22Rv1 (cell line): ENCODE measurements around the gene TUBB2B.
"Not testable (repeated sequence)": the region's sequence is repeated elsewhere in the genome, so short reads cannot be mapped to it uniquely, and the experiment has no call there.

ENCODE experiments used
- H3K27ac ChIP-seq: fragments of 450-650 bp; 2 replicates; pipeline ENCODE4 v1.5.1; 2017
- CTCF ChIP-seq: fragments of 450-650 bp; IDR thresholded peaks from 2 replicates; pipeline ENCODE4 v1.5.1; 2017; ENCODE audit warnings: mild to moderate bottlenecking
- ZFX ChIP-seq: fragments of 450-650 bp; IDR thresholded peaks from 2 replicates; pipeline ENCODE4 v1.6.1; 2017; ENCODE audit warnings: antibody characterized with exemption, borderline replicate concordance

The TUBB2B gene

GRCh38 chr6:3247255-3248146 lies 20.0 kb upstream of the TUBB2B start:
- TF ChIP-seq ZFX (no peak), CTCF (no peak)
- H3K27ac ChIP-seq, result no peak overlapping the region

DNA sequence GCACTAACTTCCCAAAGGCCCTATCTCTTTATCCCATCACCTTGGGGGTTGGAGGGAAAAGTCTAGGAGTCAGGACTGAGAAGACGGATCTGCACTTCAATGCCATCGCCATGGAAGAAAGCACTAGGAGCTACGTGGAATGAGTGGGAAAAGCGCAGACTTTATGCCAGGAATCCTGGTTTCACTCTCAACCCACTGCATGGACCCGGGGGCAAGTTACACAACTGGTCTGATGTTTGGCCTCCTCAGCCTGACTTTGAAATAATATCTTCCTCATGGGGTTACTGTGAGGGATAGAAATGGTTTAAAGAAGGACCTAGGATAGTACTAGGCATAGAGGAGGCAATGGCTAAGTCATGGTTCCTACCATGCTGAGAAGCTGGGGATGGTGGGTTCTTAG lies 17.8 kb upstream of the TUBB2B start:
- H3K27ac ChIP-seq, result no peak overlapping the region
- TF ChIP-seq ZFX, result no peak
- no peak for TF ChIP-seq CTCF

DNA sequence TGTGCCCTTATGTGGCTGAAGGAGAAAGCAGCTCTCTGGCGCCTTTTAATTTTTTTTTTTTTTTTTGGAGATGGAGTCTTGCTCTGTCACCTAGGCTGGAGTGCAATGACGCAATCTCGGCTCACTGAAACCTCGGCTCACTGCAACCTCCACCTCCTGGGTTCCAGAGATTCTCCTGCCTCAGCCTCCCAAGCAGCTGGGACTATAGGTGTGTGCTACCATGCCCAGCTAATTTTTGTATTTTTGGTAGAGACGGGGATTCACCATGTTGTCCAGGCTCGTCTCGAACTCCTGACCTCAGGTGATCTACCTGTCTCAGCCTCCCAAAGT lies 17.3 kb upstream of the TUBB2B start:
- H3K27ac ChIP-seq, result not testable (repeated sequence)

- TF ChIP-seq ZFX (no peak), CTCF (no peak)
- no peak overlapping the region for H3K27ac ChIP-seq
Measured at GRCh38 chr6:3244003-3244831, 16.8 kb upstream of the TUBB2B start.

GRCh38 chr6:3242768-3243167 lies 15.3 kb upstream of the TUBB2B start:
- H3K27ac ChIP-seq, result no peak overlapping the region
- TF ChIP-seq CTCF, result no peak
- TF ChIP-seq ZFX, result no peak

DNA sequence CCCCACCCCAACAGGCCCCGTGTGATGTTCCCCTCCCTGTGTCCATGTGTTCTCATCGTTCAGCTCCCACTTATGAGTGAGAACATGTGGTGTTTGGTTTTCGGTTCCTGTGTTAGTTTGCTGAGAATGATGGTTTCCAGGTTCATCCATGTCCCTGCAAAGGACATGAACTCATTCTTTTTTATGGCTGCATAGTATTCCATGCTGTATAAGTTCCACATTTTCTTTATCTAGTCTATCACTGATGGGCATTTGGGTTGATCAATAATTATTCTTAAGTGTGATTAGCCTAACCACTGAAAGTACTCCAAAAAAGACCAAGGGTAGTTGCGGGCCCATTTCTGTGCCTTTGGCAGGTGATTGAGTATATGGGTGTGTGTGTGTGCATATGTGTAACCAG lies 14.3 kb upstream of the TUBB2B start:
- H3K27ac ChIP-seq, result not testable (repeated sequence)

DNA sequence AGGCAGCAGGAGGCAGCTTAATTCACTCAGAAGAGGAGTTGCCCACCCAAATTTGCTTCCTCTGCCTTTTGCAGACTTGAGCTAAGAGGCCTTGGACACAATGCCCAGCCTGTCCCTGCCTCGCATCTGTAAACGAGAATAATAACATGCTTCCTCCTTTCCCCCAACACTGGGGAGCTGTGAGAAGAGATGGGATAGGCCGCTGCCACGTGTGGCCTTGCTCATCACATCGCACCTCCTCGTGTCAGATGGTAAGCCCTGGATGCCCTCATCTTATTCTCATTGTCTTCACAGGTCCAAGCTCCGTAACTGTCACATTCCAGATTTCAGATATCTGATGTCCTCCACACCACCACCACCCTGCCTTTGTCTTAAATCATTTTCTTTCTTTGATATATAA lies 13.1 kb upstream of the TUBB2B start:
- TF ChIP-seq ZFX, result no peak
- no peak for TF ChIP-seq CTCF
- no peak overlapping the region for H3K27ac ChIP-seq

DNA sequence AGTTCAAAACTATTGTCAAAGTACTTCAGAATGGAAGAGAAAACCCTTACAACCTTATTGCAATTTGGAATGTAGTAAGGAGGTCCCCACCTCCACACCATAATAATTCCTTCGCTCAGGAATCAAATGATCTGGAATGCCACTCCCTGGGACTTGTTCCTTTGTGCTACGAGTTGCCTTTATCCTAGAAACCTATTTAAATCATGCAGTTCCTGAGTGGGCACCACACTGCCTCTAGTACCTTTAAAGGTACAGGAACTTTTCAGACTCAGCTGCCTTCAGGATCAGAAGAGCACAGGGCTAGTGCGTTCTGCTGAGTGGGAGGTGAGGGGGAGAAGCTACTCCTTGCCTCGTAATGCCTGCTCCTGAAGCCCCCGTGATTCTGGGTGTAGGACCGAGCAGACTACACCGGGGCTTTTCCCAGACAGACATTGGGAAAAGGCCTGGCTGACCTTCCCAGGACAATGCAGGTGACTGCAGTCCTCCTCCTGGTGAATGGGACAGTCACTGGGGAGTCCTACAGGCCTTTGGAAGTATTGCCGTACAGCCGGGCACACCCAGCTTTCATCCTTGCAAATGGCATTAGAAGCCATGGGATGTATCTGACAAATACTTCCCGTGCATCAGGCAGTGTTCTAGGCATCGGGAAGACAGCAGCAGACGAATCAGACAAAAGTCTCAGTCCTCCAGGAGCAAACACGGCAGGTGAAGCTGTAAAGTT lies 11.8 kb upstream of the TUBB2B start:
- no peak overlapping the region for H3K27ac ChIP-seq
- TF ChIP-seq ZFX, result no peak
- TF ChIP-seq CTCF, result peak; percentile 25
